ENCODE data around the gene CENPL.

DNA sequence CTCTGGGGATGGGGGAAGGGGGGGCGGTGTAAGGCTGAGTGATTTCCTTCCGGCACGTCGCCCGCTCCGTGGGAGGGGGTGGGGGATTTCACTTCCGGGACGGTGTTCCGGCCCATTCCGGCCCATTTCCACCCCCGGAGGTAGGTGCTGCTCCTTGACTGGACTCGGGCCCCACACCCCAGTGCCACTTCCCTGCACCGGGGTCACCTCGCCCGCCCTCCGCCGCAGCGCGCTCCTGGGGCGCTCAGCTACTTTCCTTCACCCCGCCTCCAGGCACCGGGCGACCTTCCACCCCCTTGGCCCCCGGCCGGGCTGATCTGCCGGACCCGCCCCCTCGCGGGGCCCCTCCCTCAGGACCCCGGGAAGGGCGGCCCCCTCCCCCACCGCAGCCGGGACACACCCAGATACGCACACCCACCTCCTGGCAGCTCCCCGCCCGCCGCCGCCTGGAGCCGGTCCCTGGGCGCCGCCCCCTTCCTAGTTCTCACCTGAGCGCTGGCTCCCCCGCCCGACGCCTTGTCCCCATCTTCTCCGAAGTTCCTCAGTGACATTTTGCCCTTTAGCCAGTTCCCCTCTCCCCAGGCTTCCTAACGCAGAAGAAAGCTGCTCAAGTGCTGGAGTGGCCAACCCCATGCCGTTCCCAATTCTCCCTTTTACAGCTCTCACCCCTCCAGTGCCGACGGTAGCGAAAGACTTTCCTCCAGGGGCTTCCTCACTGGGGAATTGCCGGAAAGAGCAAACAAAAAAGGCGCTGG lies 43.8 kb upstream of the CENPL start, which contains the start of gene ZBTB37:
- TF ChIP-seq, protein P1, sequence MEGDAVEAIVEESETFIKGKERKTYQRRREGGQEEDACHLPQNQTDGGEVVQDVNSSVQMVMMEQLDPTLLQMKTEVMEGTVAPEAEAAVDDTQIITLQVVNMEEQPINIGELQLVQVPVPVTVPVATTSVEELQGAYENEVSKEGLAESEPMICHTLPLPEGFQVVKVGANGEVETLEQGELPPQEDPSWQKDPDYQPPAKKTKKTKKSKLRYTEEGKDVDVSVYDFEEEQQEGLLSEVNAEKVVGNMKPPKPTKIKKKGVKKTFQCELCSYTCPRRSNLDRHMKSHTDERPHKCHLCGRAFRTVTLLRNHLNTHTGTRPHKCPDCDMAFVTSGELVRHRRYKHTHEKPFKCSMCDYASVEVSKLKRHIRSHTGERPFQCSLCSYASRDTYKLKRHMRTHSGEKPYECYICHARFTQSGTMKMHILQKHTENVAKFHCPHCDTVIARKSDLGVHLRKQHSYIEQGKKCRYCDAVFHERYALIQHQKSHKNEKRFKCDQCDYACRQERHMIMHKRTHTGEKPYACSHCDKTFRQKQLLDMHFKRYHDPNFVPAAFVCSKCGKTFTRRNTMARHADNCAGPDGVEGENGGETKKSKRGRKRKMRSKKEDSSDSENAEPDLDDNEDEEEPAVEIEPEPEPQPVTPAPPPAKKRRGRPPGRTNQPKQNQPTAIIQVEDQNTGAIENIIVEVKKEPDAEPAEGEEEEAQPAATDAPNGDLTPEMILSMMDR (IDR thresholded peaks at IDR 0.05) = no peak
- TF ChIP-seq EP300 (IDR thresholded peaks at IDR 0.05) = peak in 3 of 4 donors; percentile 15 to 44 (median 22)

Data from upper lobe of left lung (tissue), 4 donors.